NT2/D1 (cell line): ENCODE measurements around the gene GMDS.

ENCODE experiments used
- SUZ12 ChIP-seq: IDR thresholded peaks from 2 replicates; pipeline ENCODE4 v1.6.1; 2011; ENCODE audit not compliant: insufficient read length, insufficient read depth; ENCODE audit errors: extremely low read depth
- YY1 ChIP-seq: IDR thresholded peaks from 2 replicates; pipeline ENCODE4 v1.6.1; 2011; ENCODE audit not compliant: insufficient read length, insufficient read depth

DNA sequence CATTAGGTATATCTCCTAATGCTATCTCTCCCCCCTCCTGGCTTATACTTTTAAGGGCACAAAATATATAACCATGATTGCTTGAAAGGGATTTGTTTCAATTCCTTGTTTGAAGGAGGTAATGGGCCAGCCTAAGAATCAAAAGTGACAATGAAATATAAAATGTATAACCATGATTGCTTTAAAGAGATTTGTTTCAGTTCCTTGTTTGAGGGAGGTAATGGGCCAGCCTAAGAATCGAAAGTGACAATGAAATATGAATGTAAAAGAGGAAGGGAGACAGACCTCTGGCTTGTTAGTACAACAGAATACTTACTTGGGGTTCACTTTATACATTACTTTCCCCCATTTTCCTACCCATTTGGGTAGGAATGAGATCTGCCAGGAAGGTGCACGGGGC, 580.2 kb downstream of the GMDS start:
- no peak for TF ChIP-seq SUZ12
- no peak for TF ChIP-seq YY1
